ENCODE results near the gene BPIFB6. TPM values are rescaled to one million over a fixed set of nuclear protein-coding genes. Genes with fewer than 3 reads are reported as not detected.

BPIFB6 gene
- total RNA-seq, 1 donor = not detected

DNA sequence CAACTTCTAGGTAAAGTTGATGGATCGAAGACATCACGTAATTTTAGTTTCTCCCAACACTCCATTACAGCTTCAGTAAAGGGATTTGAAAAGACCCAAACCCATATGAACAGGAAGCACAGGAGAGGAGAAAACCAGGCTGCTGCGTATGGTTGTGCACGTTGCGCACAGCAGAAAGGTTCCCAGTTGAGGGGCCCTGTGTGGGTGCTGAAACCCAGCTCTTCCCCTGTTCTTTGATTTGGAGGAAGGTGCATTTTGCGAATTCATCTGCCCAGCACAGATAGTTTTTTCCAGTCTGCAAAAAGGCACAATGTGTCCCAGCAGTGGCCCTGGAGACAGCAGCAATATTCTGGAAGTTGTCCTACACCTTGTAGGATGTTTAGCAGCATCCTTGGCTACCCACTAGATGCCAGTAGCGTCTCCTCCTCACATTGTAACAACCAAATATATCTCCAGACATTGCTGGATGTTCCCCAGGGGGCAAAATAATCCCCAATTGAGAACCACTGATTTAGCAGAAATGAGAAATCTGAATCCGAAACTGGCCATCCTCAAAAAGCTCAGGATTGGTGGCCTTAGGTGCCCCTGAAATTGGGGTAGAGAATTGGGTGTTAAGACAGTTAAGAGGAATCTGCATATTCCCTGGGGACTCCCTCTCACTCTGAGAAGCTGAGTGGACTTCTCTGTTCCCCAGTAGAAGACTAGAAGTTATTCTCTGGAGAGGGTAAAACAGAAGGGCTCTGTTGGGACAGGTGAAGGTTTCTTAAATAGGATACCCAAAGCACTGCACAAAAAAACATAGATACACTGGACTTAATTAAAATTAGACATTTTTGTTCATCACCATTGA is 39.4 kb upstream of the BPIFB6 start:
- H3K27me3 ChIP-seq (ENCODE audit: insufficient read depth, low read length) = no peaks in the 10 kb centered on the region
- H3K9me3 ChIP-seq (ENCODE audit: low read depth, low read length) = no peaks in the 10 kb centered on the region
- peaks cover 2% of the 10 kb centered on the region for H3K4me1 ChIP-seq (ENCODE audit: insufficient read depth, low read length)
- H3K4me3 ChIP-seq (ENCODE audit: low read length) = no peak overlapping the region

DNA sequence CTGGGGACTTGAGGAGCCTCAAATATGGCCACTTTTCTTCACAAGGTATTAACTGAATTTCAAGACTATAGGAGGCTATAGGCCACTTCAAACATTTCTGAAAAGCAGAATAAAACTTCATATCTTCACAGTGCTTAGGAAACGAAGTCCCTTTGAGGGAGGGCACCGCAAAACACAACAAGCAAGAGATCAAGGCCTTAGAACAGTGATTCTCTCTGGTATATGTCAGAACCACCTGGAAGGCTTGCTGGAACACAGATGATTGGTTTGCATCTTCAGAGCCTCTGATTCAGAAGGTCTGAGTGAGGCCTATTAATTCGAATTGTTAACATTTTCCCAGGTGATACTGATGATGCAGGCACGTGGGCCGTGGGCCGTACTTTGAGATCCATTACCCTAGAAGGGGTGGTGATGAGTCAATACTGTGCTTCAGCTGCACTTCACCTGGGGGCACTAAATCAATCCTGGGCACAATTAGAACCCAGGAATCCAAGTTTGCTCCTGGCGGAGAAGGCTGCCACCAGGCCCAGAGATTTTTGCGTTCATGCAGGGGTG is 37.9 kb upstream of the BPIFB6 start:
- H3K4me1 ChIP-seq (ENCODE audit: insufficient read depth, low read length) = peaks cover 2% of the 10 kb centered on the region
- no peaks in the 10 kb centered on the region for H3K9me3 ChIP-seq (ENCODE audit: low read depth, low read length)
- no peak overlapping the region for H3K4me3 ChIP-seq (ENCODE audit: low read length)
- H3K27me3 ChIP-seq (ENCODE audit: insufficient read depth, low read length) = no peaks in the 10 kb centered on the region

DNA sequence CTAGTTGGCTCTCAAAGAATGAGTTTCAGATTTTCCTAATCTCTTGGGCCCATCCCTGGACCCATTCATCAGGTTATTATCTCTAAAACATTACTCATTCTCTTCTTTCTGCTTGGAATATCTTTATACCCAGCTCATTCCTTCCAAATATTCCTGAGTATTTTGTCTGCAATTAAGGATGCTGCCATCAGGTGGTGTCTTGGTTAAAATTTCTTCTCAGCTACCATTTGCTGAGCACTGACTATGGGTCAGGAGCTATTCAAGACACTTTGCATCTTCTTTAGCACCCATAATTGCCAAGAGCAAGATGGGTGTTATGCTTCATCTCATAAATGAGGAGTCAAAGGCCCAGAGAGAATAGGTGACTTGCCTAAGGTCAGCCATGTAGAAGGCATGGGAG is 35.6 kb upstream of the BPIFB6 start:
- Histone ChIP-seq H3K9me3 (ENCODE audit: low read depth, low read length) (no peaks in the 10 kb centered on the region), H3K4me3 (ENCODE audit: low read length) (no peak overlapping the region), H3K4me1 (ENCODE audit: insufficient read depth, low read length) (peaks cover 2% of the 10 kb centered on the region)

DNA sequence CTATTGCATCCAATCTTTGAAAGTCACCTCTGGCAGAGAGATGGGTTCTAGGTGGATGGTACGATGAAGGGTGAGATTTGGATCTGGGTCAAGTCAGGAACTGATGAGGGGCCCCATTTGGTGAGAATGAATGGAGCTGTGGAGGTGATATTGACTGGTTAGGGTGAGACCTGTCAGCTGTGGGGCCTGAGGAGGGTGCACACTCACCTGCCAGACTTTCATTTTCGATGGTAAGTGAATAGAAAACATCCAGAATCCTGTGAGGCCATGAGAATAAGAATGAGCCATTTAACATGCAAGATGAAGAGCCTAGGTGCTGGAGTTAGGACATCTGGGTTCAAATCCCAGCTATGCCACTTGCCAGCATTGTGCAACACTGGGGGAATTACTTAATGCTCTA is 34.0 kb upstream of the BPIFB6 start:
- Histone ChIP-seq H3K9me3 (ENCODE audit: low read depth, low read length) (no peaks in the 10 kb centered on the region), H3K4me1 (ENCODE audit: insufficient read depth, low read length) (no peaks in the 10 kb centered on the region), H3K27me3 (ENCODE audit: insufficient read depth, low read length) (no peaks in the 10 kb centered on the region), H3K4me3 (ENCODE audit: low read length) (no peak overlapping the region)

More for the DNA sequence above, 35.6 kb upstream of the BPIFB6 start:
- H3K27me3 ChIP-seq (ENCODE audit: insufficient read depth, low read length) = no peaks in the 10 kb centered on the region

DNA sequence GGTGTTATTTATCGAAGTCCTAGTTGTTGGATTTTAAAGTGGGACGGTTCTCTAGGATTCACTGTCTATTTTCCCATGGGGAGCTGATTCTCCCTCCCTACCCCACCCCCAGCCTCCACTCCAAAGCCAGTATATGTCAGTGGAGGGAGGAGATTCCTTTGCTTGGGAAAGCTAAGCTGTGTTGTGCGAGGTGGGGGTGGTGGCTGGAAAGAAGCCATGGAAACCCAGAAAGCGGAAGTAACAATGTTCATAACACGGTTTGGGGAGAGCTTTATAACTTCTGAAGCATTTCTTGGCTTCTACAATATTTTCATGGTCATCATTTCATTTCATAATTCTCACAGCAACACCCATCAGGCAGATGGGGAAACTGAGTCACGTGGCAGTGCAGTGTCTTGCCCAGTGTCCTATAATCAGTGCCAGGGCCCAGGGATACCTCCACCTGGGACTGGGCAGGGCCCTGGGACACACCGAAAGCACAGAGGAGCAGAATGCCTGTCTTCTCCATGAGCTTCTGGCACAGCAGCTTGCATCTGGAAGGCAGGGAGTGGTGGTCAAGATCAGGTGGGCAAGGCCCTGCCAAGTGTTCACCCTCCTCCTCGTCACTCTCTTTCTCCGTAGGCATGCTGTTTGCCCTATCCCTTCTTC is 31.7 kb upstream of the BPIFB6 start:
- H3K4me3 ChIP-seq (ENCODE audit: low read length) = no peak overlapping the region

DNA sequence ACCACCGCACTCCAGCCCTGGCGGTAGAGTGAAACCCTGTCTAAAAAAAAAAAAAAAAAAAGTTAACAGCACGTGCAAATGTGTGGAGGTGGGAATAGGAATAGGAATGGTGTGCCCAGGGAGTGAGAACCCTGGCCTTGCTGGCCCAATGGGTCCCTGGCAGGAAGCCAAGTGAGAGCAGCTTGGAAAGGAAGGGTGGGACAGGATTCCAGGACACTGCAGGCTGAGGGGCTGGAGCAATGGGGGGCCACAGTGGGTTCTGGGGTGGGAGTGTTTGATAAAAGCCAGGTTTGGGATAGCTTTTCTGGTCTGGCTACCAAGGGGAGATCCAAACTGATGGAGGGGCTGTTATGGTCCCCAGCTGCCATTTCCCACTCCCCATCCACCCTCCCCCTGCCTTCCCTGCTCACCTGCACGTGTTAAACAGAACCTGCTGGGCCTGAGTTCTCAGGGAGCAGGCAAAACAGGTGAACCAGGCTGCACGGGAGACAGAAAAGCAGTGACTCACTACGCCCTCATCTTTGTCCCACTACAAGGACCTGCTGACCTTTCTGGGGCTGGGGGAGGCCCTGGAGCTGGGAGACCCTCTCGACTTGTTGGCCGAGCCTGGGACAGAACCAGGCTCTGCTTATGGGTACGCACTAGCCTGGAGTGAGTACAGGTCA is 30.5 kb upstream of the BPIFB6 start:
- no peaks in the 10 kb centered on the region for H3K9me3 ChIP-seq (ENCODE audit: low read depth, low read length)
- no peak overlapping the region for H3K4me3 ChIP-seq (ENCODE audit: low read length)
- H3K4me1 ChIP-seq (ENCODE audit: insufficient read depth, low read length) = no peaks in the 10 kb centered on the region
- H3K27me3 ChIP-seq (ENCODE audit: insufficient read depth, low read length) = no peaks in the 10 kb centered on the region

More for the DNA sequence above, 31.7 kb upstream of the BPIFB6 start:
- H3K9me3 ChIP-seq (ENCODE audit: low read depth, low read length) = no peaks in the 10 kb centered on the region
- H3K4me1 ChIP-seq (ENCODE audit: insufficient read depth, low read length) = no peaks in the 10 kb centered on the region
- H3K27me3 ChIP-seq (ENCODE audit: insufficient read depth, low read length) = no peaks in the 10 kb centered on the region

DNA sequence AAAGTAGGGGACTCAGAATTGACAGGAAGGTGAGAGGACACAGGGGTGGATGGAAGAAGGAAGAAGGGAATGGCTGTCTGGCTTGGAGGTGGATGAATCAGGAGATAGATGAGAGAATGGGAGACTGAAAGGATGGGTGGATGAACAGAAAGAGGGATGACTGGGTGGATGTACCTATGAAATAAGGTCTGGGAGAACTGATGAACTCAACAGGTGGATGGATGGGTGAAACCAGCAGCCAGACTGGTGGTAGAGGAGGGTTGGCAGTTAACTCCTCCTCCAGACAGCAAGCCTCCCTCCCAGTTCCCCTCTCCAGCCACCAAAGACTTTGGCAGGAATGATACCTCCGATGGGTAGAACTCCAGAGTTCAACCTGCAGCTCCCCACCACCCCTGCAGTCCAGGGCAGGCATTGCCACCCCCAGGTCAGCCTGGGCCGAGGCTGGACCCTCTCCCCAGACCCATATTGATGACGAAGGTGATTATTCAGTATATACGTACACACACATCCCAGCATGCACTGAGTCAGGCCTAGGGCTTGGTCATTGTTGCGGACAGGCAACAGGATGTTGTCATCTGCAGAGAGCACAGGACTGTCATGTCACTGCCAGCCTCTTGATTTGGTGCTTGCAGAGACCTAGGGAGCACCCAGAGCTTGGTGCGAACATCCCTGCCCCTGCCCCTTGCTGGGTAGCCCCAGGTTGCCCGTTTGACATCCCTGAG is 29.2 kb upstream of the BPIFB6 start:
- Histone ChIP-seq H3K4me1 (ENCODE audit: insufficient read depth, low read length) (no peaks in the 10 kb centered on the region), H3K27me3 (ENCODE audit: insufficient read depth, low read length) (no peaks in the 10 kb centered on the region), H3K9me3 (ENCODE audit: low read depth, low read length) (no peaks in the 10 kb centered on the region), H3K4me3 (ENCODE audit: low read length) (no peak overlapping the region)

DNA sequence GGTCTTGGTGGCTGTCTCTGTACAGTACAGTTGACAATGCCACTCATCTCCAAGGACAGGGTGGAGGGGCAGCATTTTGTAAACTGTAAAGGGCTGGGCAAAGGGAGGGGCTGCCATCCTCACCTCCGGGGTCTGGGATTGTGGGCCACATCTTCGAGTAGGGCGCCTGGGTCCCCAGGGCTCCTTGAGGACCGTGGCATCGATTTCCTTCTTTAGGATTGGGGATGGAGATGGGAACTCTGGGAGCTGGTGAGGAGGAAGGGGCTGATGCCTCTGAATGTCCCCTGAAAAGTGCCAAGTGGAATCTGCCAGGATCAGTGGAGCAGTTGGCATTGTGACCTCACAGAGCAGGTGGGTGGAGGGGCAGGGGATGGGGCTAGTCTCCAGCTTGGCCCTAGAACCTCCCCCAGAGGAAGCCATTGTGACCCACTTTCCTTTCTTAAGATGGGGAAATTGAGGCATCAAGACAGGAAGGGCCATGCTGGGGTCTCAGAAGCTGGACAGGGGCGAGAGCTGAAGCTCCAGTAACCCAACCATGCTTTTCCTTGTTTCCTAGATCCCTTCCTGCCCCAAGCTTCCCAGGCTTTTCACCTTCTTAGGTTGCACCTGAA is 27.2 kb upstream of the BPIFB6 start, which contains the start of gene SUN5:
TSS of gene SUN5 (minus strand) at position 293 of the 611 bp plus-strand sequence. CDS start at position 200, 93 bp downstream.
- Histone ChIP-seq H3K9me3 (ENCODE audit: low read depth, low read length) (no peaks in the 10 kb centered on the region), H3K4me1 (ENCODE audit: insufficient read depth, low read length) (no peaks in the 10 kb centered on the region), H3K4me3 (ENCODE audit: low read length) (no peak within 1 kb of the TSS), H3K27me3 (ENCODE audit: insufficient read depth, low read length) (no peaks in the 10 kb centered on the region)

DNA sequence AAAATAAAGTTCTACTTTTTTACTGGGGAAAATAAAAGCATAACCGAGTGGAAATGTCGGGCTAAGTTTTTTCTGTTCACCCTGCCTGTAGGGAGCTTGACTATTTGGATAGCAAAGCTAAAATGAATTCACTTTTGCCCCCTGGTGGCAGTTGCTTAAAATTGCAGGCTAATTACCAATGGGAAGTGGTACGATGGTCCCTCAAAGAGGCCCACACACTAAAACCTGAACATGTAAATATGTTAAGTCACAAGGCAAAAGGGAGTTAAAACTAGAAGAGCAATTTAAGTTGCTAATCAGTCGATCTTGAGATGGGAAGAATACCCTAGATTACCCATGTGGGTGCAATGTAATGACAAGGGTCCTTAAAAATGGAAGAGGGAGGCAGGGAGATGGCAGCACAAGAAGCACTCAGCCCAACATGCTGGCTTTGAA is 26.3 kb upstream of the BPIFB6 start:
- Histone ChIP-seq H3K27me3 (ENCODE audit: insufficient read depth, low read length) (no peaks in the 10 kb centered on the region), H3K4me3 (ENCODE audit: low read length) (no peak overlapping the region), H3K4me1 (ENCODE audit: insufficient read depth, low read length) (no peaks in the 10 kb centered on the region), H3K9me3 (ENCODE audit: low read depth, low read length) (no peaks in the 10 kb centered on the region)

DNA sequence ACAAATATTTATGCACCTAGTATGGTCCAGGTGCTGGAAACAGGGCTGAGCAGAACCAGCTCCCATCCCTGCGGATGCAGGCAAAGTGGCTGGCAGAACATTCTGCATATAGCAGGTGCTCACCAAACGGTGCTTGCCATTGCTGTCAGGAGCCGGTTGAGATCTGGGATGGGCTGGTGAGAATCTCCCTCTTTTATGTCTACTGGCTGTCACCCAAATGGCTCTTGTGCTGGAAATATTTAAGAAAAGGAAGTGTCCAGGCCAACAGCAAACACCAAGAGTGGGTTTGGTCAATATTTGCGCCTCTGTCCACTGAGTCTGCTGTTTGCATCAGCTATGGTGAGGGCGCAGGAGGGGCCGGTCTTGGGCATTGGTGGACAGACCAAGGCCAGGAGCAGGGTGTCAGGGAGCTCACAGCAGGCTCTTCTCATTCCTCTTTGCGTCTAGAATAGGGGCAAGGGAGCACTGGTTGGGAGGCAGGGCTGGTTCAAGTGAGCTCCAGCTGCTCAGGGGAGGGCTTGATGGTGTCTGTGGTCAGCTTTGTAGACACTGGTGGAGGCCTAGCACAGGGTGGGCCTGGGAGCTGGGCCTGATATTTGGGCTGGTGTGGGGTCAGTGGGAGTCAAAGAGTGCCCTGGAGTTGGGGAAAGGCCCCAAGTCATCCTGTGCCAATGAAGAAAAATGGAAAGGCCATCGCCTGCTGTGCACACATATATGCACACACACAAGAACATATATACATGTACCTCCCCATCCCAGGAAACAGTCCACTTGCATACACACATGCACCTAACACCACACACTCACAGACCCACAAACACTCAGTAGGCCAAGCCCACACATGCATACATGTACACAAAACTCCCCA is 25.3 kb upstream of the BPIFB6 start:
- Histone ChIP-seq H3K27me3 (ENCODE audit: insufficient read depth, low read length) (no peaks in the 10 kb centered on the region), H3K4me1 (ENCODE audit: insufficient read depth, low read length) (no peaks in the 10 kb centered on the region)

DNA sequence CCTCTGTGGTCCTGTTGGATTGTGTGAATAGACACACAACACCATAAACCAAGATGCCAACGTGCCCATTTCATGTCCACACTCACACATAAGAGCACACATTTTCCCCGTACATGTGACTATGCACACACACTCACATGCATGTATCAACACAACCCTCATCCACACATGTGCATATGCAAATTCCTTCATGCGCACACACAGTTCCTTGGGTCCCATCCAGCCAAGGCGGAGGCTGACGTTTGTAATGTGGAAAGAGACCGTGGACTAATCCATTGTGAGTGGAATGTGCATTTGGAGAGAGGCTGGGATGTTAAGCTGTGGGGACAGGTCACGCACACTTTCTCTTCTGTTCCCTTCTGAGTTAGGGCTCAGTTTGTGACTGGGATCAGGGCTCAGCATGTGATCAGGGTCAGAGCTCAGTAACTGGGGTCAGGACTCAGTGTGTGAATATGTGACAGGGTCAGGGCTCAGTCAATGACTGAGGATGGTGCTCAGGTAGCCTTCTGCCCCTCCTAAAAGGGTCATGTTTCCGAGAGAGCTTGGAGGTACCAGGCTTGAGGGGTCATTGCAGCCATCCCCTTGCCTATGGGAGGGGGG is 24.6 kb upstream of the BPIFB6 start:
- Histone ChIP-seq H3K27me3 (ENCODE audit: insufficient read depth, low read length) (no peaks in the 10 kb centered on the region), H3K4me1 (ENCODE audit: insufficient read depth, low read length) (no peaks in the 10 kb centered on the region), H3K4me3 (ENCODE audit: low read length) (no peak overlapping the region), H3K9me3 (ENCODE audit: low read depth, low read length) (no peaks in the 10 kb centered on the region)

More for the DNA sequence above, 25.3 kb upstream of the BPIFB6 start:
- H3K9me3 ChIP-seq (ENCODE audit: low read depth, low read length) = no peaks in the 10 kb centered on the region
- no peak overlapping the region for H3K4me3 ChIP-seq (ENCODE audit: low read length)

DNA sequence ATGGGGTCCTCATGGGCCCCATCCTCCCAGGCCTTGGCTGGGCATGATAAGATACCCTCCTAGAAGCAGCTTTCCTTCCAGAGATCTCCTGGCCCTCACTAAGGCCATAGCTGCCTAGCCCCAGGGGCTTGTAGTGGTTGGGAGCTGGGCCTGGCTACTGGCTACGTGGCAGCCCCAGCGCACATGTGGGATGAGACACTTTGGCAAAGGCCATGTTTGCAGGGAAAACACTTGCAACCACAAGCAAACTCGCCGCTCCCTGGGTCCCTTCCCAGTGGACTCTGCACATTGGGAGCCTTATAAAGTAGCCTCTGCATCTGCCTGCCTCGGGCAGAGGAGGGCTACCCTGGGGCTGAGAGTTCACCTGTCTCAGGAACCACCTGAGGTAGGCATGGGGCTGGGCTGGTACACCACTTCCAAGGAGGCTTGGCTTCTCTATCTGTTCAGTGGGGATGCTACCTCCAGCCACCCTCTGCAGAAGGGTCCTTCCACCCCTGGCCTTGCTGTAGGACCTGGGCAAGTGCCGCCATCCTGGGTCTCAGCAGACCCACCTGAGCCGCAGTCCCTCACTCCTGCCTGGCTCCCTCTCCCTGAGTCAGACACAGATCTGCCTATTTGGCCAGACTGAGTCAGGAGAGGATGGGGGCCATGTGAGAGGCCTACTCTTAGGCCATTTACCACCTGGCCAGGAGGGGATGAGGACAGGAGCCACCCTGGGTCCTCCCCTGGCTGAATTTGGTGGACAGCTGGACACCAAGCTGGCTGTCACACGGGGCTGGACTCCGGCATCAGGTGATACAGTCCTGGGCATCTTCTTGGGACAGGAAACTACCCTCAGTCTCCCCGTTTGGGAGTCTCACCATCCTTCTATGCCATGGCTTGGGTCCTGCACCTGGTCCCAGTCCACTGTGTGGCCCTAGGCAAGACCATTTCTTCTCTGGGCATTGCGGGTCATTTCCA is 23.8 kb upstream of the BPIFB6 start, which contains the start of gene BPIFB2:
TSS of gene BPIFB2 (plus strand) at position 329 of the 960 bp plus-strand sequence. CDS start 871 bp downstream, outside the sequence.
- Histone ChIP-seq H3K9me3 (ENCODE audit: low read depth, low read length) (no peaks in the 10 kb centered on the region), H3K4me3 (ENCODE audit: low read length) (no peak within 1 kb of the TSS), H3K27me3 (ENCODE audit: insufficient read depth, low read length) (no peaks in the 10 kb centered on the region), H3K4me1 (ENCODE audit: insufficient read depth, low read length) (no peaks in the 10 kb centered on the region)

Measured in mononuclear cell (primary cell).